ENCODE measurements around the gene CFP.

DNA sequence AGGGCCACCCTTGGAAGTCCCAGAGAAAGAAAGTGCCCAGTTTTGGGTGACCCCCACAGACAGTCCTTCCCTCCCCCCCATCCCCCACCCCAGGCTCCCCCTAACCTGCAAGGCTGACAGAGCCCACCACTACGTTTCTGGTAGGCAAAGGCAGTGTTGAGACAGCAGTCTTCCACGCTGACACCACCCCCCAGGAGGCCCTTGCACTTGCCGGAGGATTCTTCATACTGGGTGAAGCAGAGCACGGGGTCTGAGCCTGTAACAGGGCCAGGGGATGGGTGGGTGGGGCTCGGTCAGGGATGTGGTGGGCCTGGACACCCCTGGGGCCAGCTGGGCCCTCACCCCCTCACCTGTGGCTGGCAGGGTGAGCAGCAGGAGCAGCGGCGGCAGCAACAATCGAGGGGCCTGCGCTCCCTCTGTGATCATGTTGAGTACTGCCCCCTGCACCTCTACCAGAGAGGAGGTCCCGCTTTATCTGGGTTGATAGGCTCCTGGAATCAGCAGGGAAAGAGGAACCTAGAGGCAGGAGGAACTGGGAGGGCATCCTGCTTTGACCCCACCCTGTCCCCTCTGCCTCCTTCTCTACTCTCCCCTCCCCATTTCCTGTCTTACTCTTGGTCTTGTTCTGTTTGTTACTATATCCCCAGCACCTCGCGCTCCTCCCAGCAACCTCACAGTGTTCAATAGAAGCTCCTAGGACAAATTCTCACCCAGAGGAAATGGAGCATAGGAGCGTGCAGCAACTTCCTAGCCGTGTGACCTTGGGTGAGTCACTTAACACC is at the start of gene CFP:
- TF ChIP-seq, protein P1, sequence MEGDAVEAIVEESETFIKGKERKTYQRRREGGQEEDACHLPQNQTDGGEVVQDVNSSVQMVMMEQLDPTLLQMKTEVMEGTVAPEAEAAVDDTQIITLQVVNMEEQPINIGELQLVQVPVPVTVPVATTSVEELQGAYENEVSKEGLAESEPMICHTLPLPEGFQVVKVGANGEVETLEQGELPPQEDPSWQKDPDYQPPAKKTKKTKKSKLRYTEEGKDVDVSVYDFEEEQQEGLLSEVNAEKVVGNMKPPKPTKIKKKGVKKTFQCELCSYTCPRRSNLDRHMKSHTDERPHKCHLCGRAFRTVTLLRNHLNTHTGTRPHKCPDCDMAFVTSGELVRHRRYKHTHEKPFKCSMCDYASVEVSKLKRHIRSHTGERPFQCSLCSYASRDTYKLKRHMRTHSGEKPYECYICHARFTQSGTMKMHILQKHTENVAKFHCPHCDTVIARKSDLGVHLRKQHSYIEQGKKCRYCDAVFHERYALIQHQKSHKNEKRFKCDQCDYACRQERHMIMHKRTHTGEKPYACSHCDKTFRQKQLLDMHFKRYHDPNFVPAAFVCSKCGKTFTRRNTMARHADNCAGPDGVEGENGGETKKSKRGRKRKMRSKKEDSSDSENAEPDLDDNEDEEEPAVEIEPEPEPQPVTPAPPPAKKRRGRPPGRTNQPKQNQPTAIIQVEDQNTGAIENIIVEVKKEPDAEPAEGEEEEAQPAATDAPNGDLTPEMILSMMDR (IDR thresholded peaks at IDR 0.05): no peak
- TF ChIP-seq ZFX (IDR thresholded peaks at IDR 0.05; ENCODE audit: borderline replicate concordance): no peak
